ENCODE results near the gene TTLL9.

The TTLL9 gene

DNA sequence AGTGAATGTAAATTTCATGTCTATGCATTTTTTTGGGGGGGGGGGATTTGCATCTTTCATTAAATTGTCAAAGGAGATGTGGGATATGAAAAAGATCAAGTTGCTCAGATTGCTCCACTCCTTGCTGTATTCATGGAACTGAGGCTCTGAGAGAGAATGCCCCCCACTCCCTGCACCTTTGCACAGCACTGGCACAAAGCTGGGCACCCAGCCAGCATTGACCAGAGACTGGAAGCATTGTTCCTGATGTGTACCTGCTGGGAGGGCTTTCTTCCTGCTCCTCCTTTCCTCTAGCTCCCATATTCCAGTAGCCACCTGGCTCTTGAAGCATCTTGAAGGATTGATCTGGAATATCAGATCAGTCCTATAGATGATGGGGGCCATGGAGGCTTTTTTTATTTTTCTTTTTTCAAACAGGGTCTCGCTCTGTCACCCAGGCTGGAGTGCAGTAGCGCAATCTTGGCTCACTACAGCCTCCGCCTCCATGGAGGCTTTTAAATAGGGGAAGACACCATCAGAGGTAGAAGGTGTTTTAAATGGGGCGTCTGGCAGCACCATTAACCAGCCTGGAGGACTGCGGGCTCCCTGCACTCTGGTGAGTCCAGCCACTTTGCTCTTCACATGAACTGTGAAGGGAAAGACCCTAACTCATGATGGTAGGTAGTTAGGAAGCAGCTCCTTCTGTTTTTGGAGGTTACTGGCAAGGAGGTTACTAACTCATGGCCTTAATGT is 11.0 kb upstream of the TTLL9 start:
- DNase-seq (ENCODE audit: low read depth) = no peak

DNA sequence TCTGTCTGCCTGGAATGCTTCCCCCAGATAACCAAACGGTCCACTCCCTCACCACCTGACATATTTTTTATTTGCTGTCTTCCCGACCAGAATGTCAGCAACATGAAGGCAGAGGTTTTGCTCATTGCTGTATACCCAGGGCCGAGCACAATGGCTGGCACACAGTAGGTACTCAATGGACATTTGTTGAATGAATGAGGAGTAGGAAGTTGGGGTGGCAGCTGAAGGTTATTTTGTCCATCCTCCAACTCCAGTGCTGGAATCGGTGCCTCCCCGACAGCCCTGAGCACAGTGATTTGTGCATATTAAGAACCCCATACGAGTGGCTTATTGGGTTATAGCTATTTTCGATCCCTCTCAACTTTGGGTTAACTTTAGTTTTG is 10.4 kb upstream of the TTLL9 start:
- DNase-seq (ENCODE audit: low read depth) = no peak

DNA sequence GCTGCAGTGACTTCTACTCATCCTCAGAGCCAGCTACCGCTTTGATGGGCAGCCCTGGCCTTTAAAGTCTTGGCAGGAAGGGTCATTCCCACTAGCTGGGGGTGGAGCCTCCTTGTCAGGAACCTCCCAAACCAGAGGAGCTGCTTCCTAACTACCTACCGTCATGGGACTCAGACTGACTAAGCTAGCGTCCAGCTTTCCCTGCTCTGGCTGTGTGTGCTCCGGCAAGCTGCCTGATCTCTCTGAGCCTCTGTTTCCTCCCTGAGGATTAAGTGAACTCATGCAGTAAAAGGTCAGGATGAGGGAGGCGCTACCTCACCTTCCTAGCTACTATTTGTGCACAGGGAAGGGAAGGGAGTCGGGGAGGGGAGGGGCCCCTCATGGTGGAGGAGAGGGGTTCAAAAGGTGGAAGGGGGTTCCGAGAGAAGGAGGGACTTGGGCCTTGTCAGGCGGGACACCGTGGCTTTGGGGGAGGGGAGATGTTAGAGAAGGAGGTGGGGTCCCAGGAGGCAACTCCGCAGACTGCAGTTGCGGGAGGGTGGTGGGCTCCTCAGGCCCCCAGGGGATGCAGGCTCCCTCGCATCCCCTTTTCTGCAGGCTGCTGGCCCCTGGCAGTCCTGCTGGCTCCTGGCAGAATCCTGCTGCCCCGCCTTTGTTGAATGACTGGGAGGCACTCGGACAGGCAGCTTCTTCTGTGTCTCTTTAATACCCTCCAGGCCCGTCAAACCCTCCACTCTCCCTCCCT is 9.9 kb upstream of the TTLL9 start:
- no peak for DNase-seq (ENCODE audit: low read depth)

DNA sequence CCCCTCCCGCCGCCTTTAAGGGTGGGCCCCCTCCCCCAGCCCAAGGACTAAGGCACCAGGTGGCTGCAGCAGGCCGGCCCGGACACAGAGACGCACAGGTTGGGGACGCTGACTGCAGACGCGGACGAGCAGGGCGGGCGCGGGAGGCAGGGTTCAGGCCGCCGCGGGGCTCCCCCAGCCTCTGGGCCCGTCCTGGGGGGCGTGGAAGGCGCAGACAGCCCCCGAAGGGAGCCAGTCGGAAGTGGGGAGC is 9.4 kb upstream of the TTLL9 start:
- no peak for DNase-seq (ENCODE audit: low read depth)

DNA sequence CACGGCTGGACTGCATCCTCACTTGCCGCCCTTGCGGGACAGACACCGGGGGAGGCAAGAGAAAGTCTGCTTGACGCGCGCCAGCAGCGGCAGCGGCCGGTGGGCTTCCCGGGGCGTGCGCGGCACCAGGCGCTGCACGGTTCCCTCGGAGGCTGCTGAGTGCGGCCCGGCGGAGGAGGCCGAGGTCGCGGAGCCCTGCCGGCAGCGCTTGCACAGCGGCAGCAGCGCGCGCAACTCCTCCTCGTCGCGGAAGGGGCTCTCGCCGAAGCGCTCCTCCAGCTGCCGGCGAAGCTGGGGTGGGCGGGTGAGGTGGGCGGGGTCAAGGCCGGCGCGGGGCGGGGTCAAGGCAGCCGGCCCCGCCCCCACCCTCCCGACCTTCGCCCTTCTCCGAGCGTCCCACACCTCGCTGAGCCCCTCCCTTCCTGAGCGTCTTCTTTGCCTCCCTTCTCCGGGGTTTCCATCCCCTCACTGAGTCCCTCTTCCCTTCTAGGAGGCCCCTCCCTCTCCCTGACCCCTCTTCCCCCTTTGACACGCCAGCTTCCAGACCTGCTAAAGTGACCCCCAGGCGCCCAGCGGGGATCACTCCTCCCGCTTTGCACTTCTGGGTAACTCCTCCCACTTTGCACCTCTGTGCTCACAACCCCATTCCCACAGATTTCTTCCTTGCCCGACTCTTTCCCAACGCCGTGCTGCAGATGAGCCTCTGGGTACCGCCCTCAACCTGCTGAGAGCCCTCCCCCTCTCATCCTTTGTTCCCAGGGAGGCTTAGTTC is 8.9 kb upstream of the TTLL9 start:
- DNase-seq (ENCODE audit: low read depth) = no peak

DNA sequence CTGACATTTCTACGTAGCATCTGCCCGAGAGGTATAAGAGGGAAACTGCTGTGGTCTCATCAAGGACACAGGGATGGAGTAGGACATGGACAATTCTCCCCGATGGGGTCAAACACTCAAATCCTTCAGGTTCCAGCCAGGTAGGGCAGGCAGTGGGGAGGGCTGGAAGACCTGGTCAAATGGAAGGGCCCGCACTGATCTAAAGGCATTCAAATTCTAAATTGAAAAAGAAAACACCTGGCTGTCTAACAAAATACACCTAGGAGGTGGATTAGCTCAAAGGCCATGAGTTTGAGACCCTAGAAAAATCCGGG is 8.3 kb upstream of the TTLL9 start:
- DNase-seq (ENCODE audit: low read depth) = no peak

DNA sequence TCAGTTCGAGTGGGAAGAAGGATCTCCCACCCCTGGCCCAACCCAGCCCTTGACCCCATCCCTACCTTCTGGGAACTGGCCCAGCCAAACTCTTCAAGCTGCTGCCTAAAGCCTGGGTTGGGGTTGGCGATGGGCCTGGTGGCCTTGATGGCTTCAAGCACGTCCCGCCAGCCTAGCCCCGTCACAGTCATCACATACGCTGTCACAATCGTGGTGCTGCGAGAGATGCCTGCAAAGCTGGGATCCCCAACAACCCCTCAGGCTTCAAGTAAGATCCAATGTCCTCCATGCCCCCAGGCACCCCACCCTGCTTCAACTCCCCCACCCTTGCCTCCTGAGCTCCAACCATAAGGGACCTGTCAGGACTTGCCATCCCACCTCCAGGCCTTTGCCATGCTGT is 7.9 kb upstream of the TTLL9 start:
- no peak for DNase-seq (ENCODE audit: low read depth)

DNA sequence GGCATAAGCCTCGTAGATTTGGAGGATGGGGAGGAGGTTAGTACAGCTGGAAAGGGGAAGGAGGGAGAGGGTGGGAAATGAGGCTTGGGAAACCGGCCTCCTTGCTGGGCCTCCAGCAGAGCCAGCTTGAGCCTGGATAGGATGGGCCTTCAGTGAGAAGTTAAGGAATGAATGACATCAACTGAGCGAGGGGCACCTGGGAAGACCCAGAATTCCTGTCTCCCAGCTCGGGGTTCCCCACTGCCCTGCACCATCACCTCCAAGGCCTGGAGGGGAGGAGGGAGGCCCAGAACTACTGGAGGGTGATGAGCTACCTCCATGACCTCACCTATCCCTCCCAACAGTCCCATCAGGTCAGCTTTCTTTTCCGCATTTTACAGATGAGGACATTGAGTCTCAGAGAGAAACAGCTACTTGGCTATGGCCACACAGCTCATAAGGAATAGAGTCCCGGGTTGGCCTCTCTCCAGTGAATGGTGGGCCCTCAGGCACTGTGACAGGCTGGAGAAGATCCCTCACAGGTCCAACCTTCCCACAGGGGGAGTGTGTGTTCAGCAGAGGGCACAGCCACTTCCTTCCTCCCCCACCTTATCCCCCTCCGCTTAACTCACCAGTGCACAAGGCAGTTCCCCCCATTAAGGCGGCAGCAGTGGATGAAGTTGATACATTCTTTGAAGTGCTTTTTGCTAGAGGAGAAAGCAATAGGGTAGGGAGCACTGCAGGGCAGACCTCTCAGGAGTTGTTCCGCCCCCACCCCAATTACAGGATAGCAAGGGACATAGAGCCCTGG is 6.9 kb upstream of the TTLL9 start:
- no peak for DNase-seq (ENCODE audit: low read depth)

DNA sequence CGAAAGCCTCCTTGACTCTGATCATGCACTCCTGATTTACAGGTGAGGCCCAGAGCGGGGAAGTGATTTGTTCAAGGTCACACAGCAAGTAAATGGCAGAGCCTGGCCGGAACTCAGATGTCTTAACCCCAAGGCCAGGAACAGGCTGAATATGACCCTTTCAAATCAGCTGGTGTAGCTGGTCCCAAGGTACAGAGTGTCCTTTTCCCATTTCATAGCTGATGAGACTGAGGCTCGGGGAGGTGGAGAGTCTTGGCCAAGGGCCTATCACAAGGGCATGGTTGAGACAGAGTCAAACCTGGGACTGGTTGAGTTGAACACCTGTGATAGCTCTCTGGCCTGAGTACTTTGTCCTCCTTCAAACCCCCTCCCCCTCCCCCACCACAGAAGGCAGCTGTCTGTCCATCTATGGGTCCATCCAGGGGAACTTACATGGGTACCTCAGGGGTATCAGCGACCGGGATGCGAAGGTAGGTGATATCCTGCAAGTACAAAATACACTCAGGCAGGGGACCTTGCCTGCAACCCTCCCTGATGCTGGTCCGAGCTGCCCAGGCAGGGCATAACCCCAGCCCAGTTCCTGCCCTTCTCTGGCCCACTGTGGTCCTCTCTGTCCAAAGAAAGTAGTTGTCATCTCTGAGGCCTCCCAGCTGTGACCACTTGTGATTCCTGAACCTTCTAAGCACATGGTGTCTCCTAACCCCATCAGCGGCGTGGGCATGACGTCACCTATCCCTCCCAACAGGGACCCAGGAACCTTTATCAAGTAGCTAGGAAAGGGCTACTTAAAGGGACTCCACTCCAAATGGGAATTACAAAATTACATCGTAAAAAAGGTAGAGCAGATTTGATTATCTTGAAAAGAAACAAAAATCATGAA is 5.7 kb upstream of the TTLL9 start:
- DNase-seq (ENCODE audit: low read depth) = no peak

DNA sequence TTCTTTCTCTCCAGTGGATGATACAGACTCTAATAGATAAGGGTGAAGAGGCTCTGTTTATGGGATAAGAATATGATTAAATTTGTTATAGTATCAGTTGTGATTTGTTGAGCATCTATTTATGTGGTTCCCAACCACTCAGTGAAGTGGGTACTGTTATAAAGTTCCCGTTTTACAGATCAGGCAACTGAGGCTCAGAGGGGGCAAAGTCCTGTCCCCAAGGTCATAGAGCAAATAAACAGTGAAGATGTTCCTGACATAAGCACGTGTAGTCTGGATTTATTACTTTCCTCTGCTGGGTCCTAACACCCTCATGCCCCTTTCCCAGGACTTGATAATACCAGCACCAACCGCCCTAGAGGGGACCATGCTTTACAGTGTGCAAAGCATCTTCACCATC is 4.2 kb upstream of the TTLL9 start:
- no peak for DNase-seq (ENCODE audit: low read depth)

DNA sequence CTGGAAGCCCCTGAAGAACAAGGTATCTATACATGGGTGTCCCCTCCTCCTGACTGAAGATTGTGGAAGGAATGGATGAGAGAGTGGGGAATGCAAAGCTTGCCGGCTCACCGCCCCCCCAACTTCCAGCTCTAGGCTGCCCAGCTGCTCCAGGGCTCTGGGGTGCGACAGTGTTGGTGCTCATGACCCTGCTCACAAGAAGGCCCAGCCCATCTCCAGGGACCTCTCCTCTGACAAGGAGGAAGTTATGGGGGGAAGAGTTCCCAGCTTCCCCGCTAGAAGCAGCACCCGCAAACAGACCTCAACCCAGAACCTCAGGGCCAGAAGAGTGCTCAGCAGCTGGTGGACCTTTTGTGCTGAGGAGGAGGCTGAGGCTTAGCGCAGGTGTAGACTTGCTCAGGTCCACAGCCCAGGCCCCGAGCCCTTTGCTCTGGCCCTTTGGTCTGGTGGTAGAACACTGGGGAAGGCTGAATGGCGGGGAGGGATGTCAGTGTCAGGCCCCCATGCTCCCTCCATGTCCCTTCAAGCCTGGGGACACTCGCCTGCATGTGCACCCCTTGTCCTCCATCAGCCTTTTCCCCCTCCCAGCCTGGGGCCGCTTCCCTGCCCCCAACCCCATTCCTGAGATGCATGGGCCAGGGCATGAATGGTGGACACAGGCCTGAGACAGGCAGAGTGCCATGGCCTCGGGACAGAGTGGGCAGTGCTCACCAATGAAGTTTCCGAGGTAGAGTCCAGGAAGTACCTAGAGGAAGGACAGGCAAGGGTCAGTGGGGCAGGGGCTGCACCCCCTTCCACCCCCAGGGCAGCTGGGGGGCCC is 1.4 kb upstream of the TTLL9 start:
- no peak for DNase-seq (ENCODE audit: low read depth)

DNA sequence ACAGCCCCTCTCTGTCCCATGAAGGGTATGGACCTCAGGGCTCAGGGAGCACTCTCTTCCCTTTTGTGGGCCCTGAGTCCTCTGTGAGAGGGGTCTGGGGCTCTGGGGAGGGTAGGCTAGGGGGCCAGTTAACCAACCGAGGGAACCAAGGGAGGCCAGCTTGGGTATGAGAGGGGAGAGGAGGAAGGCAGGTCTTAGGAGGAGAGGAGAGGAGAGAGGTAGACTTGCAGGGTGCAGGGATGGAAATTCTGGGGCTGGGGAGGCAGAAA is 827 bp upstream of the TTLL9 start:
- no peak for DNase-seq (ENCODE audit: low read depth)

DNA sequence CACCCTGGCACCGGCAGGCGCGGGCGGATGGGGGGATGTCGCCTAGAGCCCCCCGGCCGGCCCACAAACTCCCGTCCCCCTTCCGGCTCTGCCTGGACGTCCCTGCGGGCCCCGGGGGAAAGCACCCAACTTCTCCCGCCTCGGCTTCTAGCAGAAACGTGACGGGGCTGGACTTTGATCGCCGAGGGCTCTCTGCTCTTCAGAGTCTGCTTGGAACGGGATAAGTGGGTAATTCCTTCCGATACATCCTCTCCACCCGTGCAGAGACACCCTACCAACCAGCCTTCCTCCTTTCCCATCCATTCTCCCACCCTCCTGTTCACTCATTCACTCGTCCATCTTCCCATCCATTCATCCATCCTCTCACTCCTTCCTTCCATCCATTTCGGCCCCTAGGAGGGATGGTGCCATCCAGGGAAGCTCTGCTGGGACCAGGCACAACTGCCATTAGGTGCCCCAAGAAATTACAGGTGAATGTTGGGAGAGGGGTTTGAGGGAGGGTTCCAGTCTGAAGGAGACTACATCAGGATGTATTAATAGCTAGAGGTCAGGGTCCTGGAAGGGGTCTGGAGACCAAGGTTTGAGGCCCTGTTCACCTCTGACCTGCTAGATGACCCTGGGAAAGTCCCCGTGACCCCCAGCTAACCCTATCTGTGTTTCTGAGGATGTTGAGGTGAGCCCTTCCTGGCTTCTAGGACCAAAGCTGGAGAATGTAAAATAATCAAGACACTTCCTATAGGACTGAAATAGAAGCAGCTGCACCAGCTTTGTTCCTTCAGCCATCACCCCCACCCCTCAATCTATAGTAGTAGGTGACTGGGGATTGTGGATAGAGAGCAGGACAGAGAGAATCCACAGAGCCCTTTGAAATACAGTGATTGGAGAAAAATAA is 538 bp downstream of the TTLL9 start:
- no peak for DNase-seq (ENCODE audit: low read depth)

DNA sequence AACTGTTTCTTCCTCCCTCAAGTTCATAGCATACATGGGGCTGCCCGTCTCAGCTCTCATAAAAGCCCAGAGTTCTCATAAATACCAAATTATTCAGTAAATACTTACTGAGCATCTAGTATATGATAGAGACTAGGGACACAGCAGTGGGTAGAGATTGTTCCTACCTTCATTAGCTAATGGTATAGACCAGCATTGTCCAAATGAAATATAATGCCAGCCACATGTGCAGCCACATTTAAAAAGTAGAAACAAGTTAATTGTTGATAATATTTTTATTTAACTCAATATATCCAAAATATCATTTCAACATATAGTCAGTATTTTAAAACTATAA is 1.2 kb downstream of the TTLL9 start:
- DNase-seq (ENCODE audit: low read depth) = no peak

DNA sequence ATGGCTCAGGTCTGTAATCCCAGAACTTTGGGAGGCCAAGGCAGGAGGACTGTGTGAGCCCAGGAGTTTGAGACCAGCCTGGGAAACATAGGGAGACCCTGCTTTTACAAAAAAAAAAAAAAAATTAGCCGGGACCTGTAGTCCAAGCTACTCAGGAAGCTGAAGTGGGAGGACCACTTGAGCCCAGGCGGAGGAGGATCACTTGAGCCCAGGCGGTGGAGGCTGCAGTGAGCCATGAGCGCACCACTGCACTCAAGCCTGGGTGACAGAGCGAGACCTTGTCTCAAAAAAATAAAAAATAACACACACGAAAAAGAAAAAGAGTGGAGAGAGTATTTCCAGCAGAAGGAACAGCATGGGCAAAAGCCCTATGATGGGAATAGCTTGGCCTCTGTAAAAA is 2.0 kb downstream of the TTLL9 start:
- DNase-seq (ENCODE audit: low read depth) = no peak

DNA sequence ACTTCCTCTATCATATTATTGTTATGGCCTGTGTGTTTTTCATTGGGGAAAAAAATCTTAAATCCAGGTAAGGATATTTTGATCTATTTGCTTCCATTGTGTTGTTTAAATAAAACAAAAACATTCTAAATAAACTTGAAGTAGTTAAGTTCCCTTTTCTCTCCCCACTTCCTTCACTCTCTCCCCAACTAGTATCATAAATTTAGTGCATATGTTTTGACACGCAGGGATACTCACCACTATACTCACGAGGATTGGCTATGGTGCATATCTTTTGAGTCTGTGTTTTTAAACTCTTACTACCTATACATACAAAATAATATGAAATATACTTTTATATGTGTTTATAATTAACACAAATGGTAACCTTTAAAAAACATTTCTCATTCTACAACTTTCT is 5.2 kb downstream of the TTLL9 start:
- no peak for DNase-seq (ENCODE audit: low read depth)

DNA sequence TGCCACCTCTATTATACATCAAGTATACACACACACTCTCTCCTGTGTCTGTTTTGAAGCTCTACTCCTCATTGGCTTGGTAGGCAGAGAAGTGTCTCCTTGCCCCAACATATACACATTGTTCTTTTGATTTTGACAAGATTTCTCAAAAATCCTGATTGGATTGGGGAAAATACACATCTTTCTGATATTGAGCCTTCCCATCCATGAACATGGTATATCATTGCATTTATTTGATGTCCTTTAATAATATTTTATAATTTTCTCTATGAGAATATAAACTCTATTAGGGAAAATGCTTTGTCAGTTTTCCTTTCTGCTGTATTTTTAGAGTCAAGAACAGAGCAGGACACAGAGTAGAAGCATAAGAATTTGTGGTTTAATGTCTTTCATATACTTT is 7.2 kb downstream of the TTLL9 start:
- DNase-seq (ENCODE audit: low read depth) = no peak

DNA sequence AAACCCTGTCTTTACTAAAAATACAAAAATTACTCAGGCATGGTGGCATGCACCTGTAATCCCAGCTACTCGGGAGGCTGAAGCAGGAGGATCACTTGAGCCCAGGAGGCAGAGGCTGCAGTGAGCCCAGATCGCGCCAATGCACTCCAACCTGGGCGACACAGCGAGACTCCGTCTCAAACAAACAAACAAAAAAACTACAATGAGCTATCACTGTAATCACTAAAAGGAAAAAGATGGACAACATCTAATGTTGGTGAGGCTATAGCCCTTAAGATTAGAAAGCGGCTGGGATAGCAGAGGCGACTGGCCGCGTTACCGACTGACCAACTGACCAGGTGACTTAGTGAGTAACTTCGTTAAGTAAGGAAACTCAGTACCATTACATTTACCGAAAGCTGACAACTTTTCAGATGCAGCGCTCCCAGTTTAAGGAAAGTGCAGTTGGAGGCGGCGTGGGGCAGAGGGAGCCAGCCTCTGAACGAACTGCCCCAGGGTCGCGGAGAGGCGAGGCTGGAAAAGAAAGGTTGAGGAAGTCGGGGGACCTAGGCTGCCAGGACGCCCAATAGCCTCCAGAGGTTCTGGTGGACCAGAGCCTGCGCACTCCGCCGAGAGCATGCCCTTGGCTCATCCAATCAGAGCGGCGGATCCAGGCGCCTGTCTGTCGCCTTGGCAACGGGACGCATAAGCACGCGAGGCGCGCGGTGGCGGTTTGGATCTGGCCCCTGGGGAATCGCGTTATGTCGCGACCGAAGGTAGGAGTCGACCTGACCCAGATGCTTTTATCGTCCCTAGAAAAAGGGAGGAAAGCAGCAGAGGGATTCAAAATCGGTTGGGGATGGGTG is 8.9 kb downstream of the TTLL9 start:
- peak; percentile 70 for DNase-seq (ENCODE audit: low read depth)

DNA sequence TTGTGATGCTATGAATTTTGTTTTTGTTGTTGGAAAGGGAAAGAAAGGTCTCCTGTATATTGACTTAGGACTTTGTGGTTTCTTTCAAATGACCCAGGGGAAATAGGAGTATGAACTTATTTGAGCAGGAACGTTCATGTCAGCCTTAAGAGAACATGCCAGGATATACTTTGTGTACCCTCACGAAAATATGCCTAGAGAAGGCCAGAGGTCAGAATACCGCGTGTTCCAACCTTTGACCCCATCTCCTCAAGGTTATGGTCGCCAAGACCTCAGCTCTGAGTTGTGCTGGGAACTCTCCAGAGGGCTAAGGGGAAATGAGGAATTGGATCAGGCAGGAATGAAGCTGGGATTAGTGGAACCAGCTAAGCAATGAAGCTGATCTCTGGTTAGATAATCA is 11.5 kb downstream of the TTLL9 start:
- DNase-seq (ENCODE audit: low read depth) = no peak

All from GM04503 (cell line).